SK-N-SH (cell line): ENCODE results near the gene TGIF1. TPM values are rescaled to one million over a fixed set of nuclear protein-coding genes. Genes with fewer than 3 reads are reported as not detected.

Experiments used
- CTCF ChIA-PET: fragments of 300-600, 350-600 bp; formaldehyde crosslinking; extraction: SDS; loops from one replicate; lab custom pipeline; 2021; lab: Yijun Ruan, JAX
- POLR2A ChIA-PET: fragments of 350-600 bp; sonication (Branson Sonifier 250); formaldehyde crosslinking; extraction: SDS; loops from one replicate; lab custom pipeline; 2020; ENCODE audit warnings: antibody characterized with exemption, inconsistent platforms; lab: Yijun Ruan, JAX
- DNase-seq: peaks from one replicate; pipeline ENCODE4 v3.0.0; 2012
- H2AFZ ChIP-seq: fragments of 200-600 bp; sonication (generic); 2 replicates; pipeline ENCODE4 v1.8.1; 2016; ENCODE audit warnings: antibody characterized with exemption, mild to moderate bottlenecking, low read depth
- H3F3A ChIP-seq: fragments of 200-600 bp; sonication (generic); replicated peaks from 2 replicates; pipeline ENCODE3; 2016; ENCODE audit warnings: antibody characterized with exemption, mild to moderate bottlenecking; ENCODE audit not compliant: insufficient read depth
- H3K27ac ChIP-seq, 2 experiments: fragments of 200-500 bp in 1 of 2; fragments of 200-600 bp in 1 of 2; sonication (Bioruptor generic) in 1 of 2; sonication (generic), shearing (Covaris generic) in 1 of 2; 2 replicates each; pipeline versions ENCODE4 v1.5.1 to v1.6.1; 2014 to 2016; ENCODE audit warnings: low read depth in 2 of 2, inconsistent platforms in 1 of 2, low read length in 1 of 2, mild to moderate bottlenecking in 1 of 2, mixed read lengths in 1 of 2
- H3K27me3 ChIP-seq: fragments of 200-600 bp; sonication (generic), shearing (Covaris generic); 2 replicates; pipeline ENCODE4 v1.6.1; 2016; ENCODE audit warnings: mixed run types; ENCODE audit not compliant: insufficient read depth
- H3K36me3 ChIP-seq, 2 experiments: fragments of 200-500 bp in 1 of 2; fragments of 200-600 bp in 1 of 2; sonication (Bioruptor generic) in 1 of 2; sonication (generic) in 1 of 2; replicated peaks in 1 of 2; 2 replicates each; pipeline versions ENCODE3 to v1.5.1; 2014 to 2016; ENCODE audit warnings: low read length in 1 of 2, mild to moderate bottlenecking in 1 of 2; ENCODE audit not compliant: insufficient read depth in 2 of 2, control insufficient read depth in 1 of 2
- H3K4me1 ChIP-seq, 2 experiments: fragments of 200-500 bp in 1 of 2; fragments of 200-600 bp in 1 of 2; sonication (Bioruptor generic) in 1 of 2; sonication (generic), shearing (Covaris generic) in 1 of 2; 2 replicates each; pipeline versions ENCODE4 v1.5.1 to v1.6.1; 2014 to 2016; ENCODE audit warnings: low read depth in 1 of 2, low read length in 1 of 2, mixed run types in 1 of 2; ENCODE audit not compliant: insufficient read depth in 2 of 2, control insufficient read depth in 1 of 2
- H3K4me2 ChIP-seq: fragments of 200-600 bp; sonication (generic), shearing (Covaris generic); 2 replicates; pipeline ENCODE4 v1.6.1; 2017; ENCODE audit warnings: mixed run types
- H3K4me3 ChIP-seq, 2 experiments: fragments of 200-500 bp in 1 of 2; fragments of 200-600 bp in 1 of 2; sonication (Bioruptor generic) in 1 of 2; sonication (generic), shearing (Covaris generic) in 1 of 2; 2 replicates each; pipeline versions ENCODE4 v1.5.1 to v1.8.1; 2014 to 2016; ENCODE audit warnings: low read depth in 2 of 2, inconsistent platforms in 1 of 2, low read length in 1 of 2, mild to moderate bottlenecking in 1 of 2, mixed read lengths in 1 of 2, moderate library complexity in 1 of 2
- H3K79me2 ChIP-seq: fragments of 200-600 bp; sonication (generic); 2 replicates; pipeline ENCODE4 v1.8.1; 2017; ENCODE audit warnings: mild to moderate bottlenecking; ENCODE audit not compliant: insufficient read depth
- H3K9ac ChIP-seq: fragments of 200-600 bp; sonication (generic); 2 replicates; pipeline ENCODE4 v1.6.1; 2017; ENCODE audit warnings: mixed run types
- H3K9me2 ChIP-seq: fragments of 200-600 bp; sonication (generic); 2 replicates; pipeline ENCODE4 v1.6.1; 2017; ENCODE audit warnings: mixed run types
- H3K9me3 ChIP-seq: fragments of 200-600 bp; sonication (generic); 2 replicates; pipeline ENCODE4 v1.6.1; 2017; ENCODE audit warnings: mixed run types, mild to moderate bottlenecking, moderate library complexity
- H4K20me1 ChIP-seq: fragments of 200-600 bp; sonication (generic); 2 replicates; pipeline ENCODE4 v1.6.1; 2017; ENCODE audit warnings: mild to moderate bottlenecking, mixed run types; ENCODE audit not compliant: insufficient read depth
- CHD2 ChIP-seq: fragments of 150-350 bp; IDR thresholded peaks from 2 replicates; pipeline ENCODE4 v1.6.1; 2018; ENCODE audit warnings: low read length; ENCODE audit not compliant: partially characterized antibody
- GABPA ChIP-seq: IDR thresholded peaks from 2 replicates; pipeline ENCODE4 v1.4.0; 2012; ENCODE audit warnings: low read depth, mild to moderate bottlenecking
- IRF3 ChIP-seq: fragments of 150-350 bp; IDR thresholded peaks from 2 replicates; pipeline ENCODE4 v1.6.1; 2016; ENCODE audit warnings: mild to moderate bottlenecking, low read depth, low read length
- JUND ChIP-seq: IDR thresholded peaks from 2 replicates; pipeline ENCODE4 v1.4.0; 2012
- MAX ChIP-seq: IDR thresholded peaks from 2 replicates; pipeline ENCODE4 v1.4.0; 2012; ENCODE audit warnings: low read depth
- MXI1 ChIP-seq: IDR thresholded peaks from 2 replicates; pipeline ENCODE4 v1.6.1; 2012; ENCODE audit warnings: mild to moderate bottlenecking, low read depth, low read length, improper control_type of control experiment
- NFIC ChIP-seq: IDR thresholded peaks from 2 replicates; pipeline ENCODE4 v1.4.0; 2012; ENCODE audit warnings: borderline replicate concordance
- POLR2AphosphoS5 ChIP-seq: IDR thresholded peaks from 2 replicates; pipeline ENCODE4 v1.6.1; 2012; ENCODE audit warnings: low read depth, low read length
- RAD21 ChIP-seq: IDR thresholded peaks from 2 replicates; pipeline ENCODE4 v1.6.1; 2012; ENCODE audit warnings: mild to moderate bottlenecking, low read length
- RCOR1 ChIP-seq: fragments of 150-350 bp; IDR thresholded peaks from 2 replicates; pipeline ENCODE4 v1.6.1; 2017; ENCODE audit warnings: antibody characterized with exemption, low read length
- RXRA ChIP-seq: IDR thresholded peaks from 2 replicates; pipeline ENCODE4 v1.4.0; 2012; ENCODE audit warnings: low read depth, mild to moderate bottlenecking, borderline replicate concordance
- TAF1 ChIP-seq: IDR thresholded peaks from 2 replicates; pipeline ENCODE4 v1.6.1; 2012; ENCODE audit warnings: low read depth, mild to moderate bottlenecking, low read length, moderate library complexity, borderline replicate concordance
- TCF12 ChIP-seq: IDR thresholded peaks from 2 replicates; pipeline ENCODE4 v1.4.0; 2012
- TEAD4 ChIP-seq: IDR thresholded peaks from 2 replicates; pipeline ENCODE4 v1.4.0; 2012; ENCODE audit warnings: mild to moderate bottlenecking, borderline replicate concordance; ENCODE audit not compliant: insufficient read depth
- YY1 ChIP-seq: IDR thresholded peaks from 2 replicates; pipeline ENCODE4 v1.4.0; 2012; ENCODE audit warnings: low read depth, mild to moderate bottlenecking
- WGBS: methylation state at CpG from one replicate; pipeline ENCODE4 v1.1.6; 2017; ENCODE audit warnings: low lambda C conversion rate; 5-methylcytosine and 5-hydroxymethylcytosine counted together
- polyA plus RNA-seq, 3 experiments: library from polyadenylated mRNA; depleted of rRNA; stranded (reverse); fragments of >200 nt; gene quantifications; 2 replicates each; pipeline ENCODE4 v1.2.3, GENCODE V29; 2012

TGIF1 gene
- polyA plus RNA-seq, 1 of the 3 experiments (the other 2 are of a cell fraction): 113 TPM

- Histone ChIP-seq H3K36me3 (no peaks in the 10 kb centered on the region), H3K27ac (peak overlapping the region; percentile 95 to 99), H3K4me1 (peaks cover 18 to 26% of the 10 kb centered on the region in 2 experiments)
- peak; percentile 6 for TF ChIP-seq MAX
- 0 out of 2 replicates have a peak, but pooled peaks have one; percentile 14 for TF ChIP-seq NFIC
- no peak for TF ChIP-seq TCF12
- no peak for TF ChIP-seq RXRA
- peak; percentile 86 for TF ChIP-seq MXI1
- TF ChIP-seq, all 33 proteins: peak for 3
- Histone ChIP-seq H3K4me2 (peak overlapping the region; percentile 86), H3K27me3 (no peaks in the 10 kb centered on the region), H3K9ac (peak overlapping the region; percentile 99), H3K9me2 (no peaks in the 10 kb centered on the region), H3K9me3 (no peaks in the 10 kb centered on the region), H3F3A (peaks cover 39% of the 10 kb centered on the region), H2AFZ (no peak overlapping the region), H3K79me2 (peaks cover 49% of the 10 kb centered on the region), H4K20me1 (peaks cover under 1% of the 10 kb centered on the region; the same call in 1 of the 2 replicates), H3K4me3 (peak overlapping the region; percentile 74 to 93)
- CTCF ChIA-PET: interaction anchor here (0.9 to 3.3 kb wide), 6 partner anchors 13 to 217 kb away, joined by 3 to 25 read pairs (median 6); no protein-coding TSS in a partner anchor
- POLR2A ChIA-PET: no interaction called here
- WGBS: under 1% methylated on average over 29 of the region's 38 CpGs
- peak; percentile 34 for DNase-seq
These were observed 997 bp upstream of the TGIF1 start for GRCh38 chr18:3448838-3449511.

GRCh38 chr18:3449512-3450011 lies 410 bp upstream of the TGIF1 start:
- CTCF ChIA-PET: interaction anchor here (3.3 kb wide), 1 partner anchor 145 kb away, joined by 25 read pairs; no protein-coding TSS in a partner anchor
- H3K36me3 ChIP-seq: no peaks in the 10 kb centered on the region
- H3K9me2 ChIP-seq: no peaks in the 10 kb centered on the region
- peaks cover 45% of the 10 kb centered on the region for H3F3A ChIP-seq
- H3K27me3 ChIP-seq: no peaks in the 10 kb centered on the region
- H3K79me2 ChIP-seq: peaks cover 55% of the 10 kb centered on the region
- peaks cover 18 to 30% of the 10 kb centered on the region in 2 experiments for H3K4me1 ChIP-seq
- peak overlapping the region; percentile 74 to 93 for H3K4me3 ChIP-seq
- no peak for TF ChIP-seq IRF3
- peak; percentile 35 for TF ChIP-seq MAX
- peak; percentile 10; the same call in 1 of the 2 replicates for TF ChIP-seq MXI1
- no peak for TF ChIP-seq RAD21
- no peak; the same call in 1 of the 2 replicates for TF ChIP-seq POLR2AphosphoS5
- TF ChIP-seq TAF1: peak; percentile 15; the same call in 1 of the 2 replicates
- no peak for TF ChIP-seq JUND
- TF ChIP-seq RCOR1: no peak
- no peak for TF ChIP-seq CHD2
- no peak for TF ChIP-seq GABPA
- TF ChIP-seq TCF12: 0 out of 2 replicates have a peak, but pooled peaks have one; percentile 17
- TF ChIP-seq TEAD4: 0 out of 2 replicates have a peak, but pooled peaks have one; percentile 40
- TF ChIP-seq YY1: 0 out of 2 replicates have a peak, but pooled peaks have one; percentile 38
- H2AFZ ChIP-seq: no peak overlapping the region
- peaks cover 4% of the 10 kb centered on the region for H4K20me1 ChIP-seq
- POLR2A ChIA-PET: no interaction called here
- DNase-seq: peak; percentile 60
- peak overlapping the region; percentile 86; the same call in 1 of the 2 replicates for H3K4me2 ChIP-seq
- peak overlapping the region; percentile 99 for H3K9ac ChIP-seq
- under 1% methylated on average over 23 of the region's 47 CpGs for WGBS
- H3K27ac ChIP-seq: peak overlapping the region; percentile 95 to 99
- no peaks in the 10 kb centered on the region for H3K9me3 ChIP-seq
